Measurements from ENCODE around the gene NHERF2. TPM values are rescaled to one million over a fixed set of nuclear protein-coding genes. Genes with fewer than 3 reads are reported as not detected.

NHERF2 gene
- total and polyA plus RNA-seq, 9 of the 15 experiments (the other 6 are each of a cell fraction or from before 2014, with no cell fraction given): 0.15 to 42.0 (median 12.5) TPM

GRCh38 chr16:2023092-2024031 lies 3.3 kb upstream of the NHERF2 start (continued):
- TF ChIP-seq ZFP91 (CRISPR knock-in tag; IDR thresholded peaks at IDR 0.05) (no peak), RFX5 (IDR thresholded peaks at IDR 0.05; ENCODE audit: low read depth, low read length) (peak; percentile 25; the same call in 1 of the 2 replicates), CXXC5 (CRISPR knock-in tag; IDR thresholded peaks at IDR 0.05) (peak; percentile 67), HDAC1 (IDR thresholded peaks at IDR 0.05) (0 out of 4 replicates have a peak, but pooled peaks of 1 of the 2 experiments have one; percentile 15), E2F1 (CRISPR knock-in tag; IDR thresholded peaks at IDR 0.05) (peak; percentile 69), MAZ (CRISPR knock-in tag; conservative IDR thresholded peaks at IDR 0.05 in 1 of 2, IDR thresholded peaks at IDR 0.05 in 1 of 2) (peak; percentile 89 to 99), ZNF407 (IDR thresholded peaks at IDR 0.05; ENCODE audit: low read depth) (no peak), ZNF609 (CRISPR knock-in tag; IDR thresholded peaks at IDR 0.05; ENCODE audit: borderline replicate concordance) (0 out of 2 replicates have a peak, but pooled peaks have one; percentile 34)

All from K562 (cell line).